HS-5 (cell line): ENCODE measurements around the gene ZNF737.
"Not testable (repeated sequence)": the region's sequence is repeated elsewhere in the genome, so short reads cannot be mapped to it uniquely, and the experiment has no call there.

Experiments
- DNase-seq: peaks from one replicate; pipeline ENCODE4 v3.0.0-alpha.2; 2012; ENCODE audit warnings: low read depth

ZNF737 gene

DNA sequence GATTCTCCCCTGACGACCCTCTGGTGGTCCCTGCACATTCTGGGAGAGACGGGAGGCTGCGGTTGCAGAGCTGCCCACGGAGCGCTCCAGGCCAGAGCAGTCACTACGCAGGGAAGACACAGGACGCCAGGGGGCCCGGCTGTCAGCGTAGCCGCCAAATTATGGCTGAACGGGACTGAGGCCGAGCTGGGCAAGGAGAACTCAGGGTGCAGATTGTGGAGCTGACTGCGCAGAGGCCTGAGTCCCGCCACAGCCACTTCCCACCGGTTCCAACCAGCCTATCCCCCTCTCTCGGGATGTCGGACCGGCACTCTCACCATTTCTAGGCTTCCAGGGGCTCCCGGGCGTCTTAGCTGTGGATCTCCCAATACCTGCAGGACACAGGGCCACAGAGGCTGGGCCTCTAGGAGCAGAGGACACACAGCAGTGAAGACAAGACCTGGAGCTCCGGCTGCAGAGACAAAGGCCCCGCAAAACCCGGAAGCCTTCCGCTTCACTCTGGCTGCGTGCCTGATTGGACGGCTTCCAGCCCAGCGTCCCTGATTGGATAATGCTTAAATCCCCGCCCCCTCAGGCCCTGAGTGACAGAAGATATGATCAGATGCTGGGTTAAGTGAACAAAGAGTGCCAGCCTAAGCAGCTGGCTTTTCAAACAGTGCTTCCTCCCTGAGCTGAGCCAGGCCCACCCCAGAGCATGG is at the start of gene ZNF737:
Gene ZNF737, minus strand, starts transcription at position 461 of the 698 bp plus-strand sequence. Its CDS starts 141 bp downstream, at position 320.
- DNase-seq: no peak

GRCh38 chr19:20614971-20615370 is 49.4 kb upstream of the ZNF737 start:
- DNase-seq: not testable (repeated sequence)

GRCh38 chr19:20612711-20613316 is 47.2 kb upstream of the ZNF737 start:
- no peak for DNase-seq

DNA sequence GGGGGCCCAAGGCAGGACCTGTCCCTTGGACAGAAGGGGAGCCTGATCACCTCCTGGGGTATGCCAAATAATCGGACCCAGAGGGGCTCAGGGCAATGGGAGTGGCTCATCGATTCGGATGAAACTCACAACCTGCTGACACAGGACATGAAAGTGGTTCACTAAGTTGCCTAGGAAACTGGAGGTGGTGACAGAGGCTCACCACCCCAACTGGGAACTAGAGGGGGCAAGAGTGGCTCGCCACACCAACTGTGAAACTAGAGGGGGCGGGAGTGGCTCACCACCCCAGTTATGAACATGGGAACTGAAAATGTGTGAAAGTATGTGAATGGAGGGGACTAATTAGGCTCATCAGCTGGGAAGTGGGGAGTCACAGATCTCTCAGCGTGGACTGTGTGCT is 46.3 kb upstream of the ZNF737 start:
- DNase-seq: no peak

DNA sequence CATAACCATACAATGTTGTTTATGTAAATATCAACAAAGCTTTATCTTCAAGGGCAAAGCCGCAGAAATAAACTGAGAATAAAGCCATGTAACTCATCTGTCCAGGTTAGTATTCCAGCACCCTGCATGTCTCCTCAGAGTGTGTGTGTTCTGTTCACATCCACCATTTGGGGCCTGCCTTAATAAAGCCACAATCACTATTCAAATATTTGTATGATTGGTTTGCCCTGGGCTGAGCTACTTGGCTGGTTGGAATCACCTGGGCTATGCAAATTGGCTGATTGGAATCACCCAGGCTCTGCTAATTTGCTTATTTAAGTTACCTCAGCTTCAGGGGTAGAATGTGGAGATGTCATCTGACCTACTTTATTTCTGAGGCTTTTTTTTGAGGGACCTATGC is 42.4 kb upstream of the ZNF737 start:
- no peak for DNase-seq

DNA sequence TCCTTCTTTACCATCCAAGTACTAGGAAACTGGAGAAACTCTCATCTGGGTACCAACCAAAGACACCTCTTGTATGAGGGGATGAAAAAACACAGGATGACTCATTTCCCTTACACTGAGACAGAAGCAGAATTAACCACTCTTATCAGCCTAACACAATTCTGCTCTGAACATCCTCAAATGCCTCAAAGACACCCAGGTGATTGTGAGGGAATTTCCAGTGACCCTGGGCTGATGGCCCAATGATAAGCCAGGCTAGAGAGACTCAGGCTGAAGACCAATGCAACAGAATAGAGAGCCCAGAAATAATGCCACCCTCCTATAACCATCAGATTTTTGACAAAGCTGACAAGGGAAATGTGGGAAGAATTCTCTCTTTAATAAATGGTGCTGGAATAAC is 7.0 kb downstream of the ZNF737 start:
- DNase-seq: no peak

- DNase-seq: no peak
These were observed 7.6 kb downstream of the ZNF737 start for GRCh38 chr19:20558011-20558410.

DNA sequence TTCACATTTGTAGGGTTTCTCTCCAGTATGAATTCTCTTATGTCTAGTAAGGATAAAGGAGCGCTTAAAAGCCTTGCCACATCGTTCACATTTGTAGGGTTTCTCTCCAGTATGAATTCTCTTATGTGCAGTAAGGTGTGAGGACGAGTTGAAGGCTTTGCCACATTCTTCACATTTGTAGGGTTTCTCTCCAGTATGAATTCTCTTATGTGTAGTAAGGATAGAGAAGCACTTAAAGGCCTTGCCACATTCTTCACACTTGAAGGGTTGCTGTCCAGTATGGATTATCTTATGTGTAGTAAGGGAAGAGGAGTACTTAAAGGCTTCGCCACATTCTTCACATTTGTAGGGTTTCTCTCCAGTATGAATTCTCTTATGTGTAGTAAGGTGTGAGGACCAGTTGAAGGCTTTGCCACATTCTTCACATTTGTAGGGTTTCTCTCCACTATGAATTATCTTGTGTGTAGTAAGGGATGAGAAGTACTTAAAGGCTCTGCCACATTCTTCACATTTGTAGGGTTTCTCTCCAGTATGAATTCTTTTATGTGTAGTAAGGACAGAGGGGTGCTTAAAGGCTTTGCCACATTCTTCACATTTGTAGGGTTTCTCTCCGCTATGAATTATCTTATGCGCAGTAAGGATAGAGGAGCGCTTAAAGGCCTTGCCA is 20.8 kb downstream of the ZNF737 start:
- DNase-seq: not testable (repeated sequence)

DNA sequence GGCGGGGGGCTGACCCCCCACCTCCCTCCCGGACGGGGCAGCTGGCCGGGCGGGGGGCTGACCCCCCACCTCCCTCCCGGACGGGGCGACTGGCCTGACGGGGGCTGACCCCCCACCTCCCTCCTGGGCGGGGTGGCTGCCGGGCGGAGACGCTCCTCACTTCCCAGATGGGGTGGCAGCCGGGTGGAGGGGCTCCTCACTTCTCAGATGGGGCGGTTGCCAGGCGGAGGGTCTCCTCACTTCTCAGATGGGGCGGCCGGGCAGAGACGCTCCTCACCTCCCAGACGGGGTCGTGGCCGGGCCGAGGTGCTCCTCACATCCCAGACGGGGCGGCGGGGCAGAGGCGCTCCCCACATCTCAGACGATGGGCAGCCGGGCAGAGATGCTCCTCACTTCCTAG is 35.3 kb downstream of the ZNF737 start:
- DNase-seq: not testable (repeated sequence)

GRCh38 chr19:20513189-20513904 is 52.2 kb downstream of the ZNF737 start:
- no peak for DNase-seq

GRCh38 chr19:20503476-20503875 is 62.1 kb downstream of the ZNF737 start:
- no peak for DNase-seq
